ENCODE data around the gene SPTB.

SPTB gene

GRCh38 chr14:64761441-64762043 lies 118.2 kb downstream of the SPTB start:
- DNase-seq (no peak), ATAC-seq (ENCODE audit: insufficient read depth, low read depth) (no peak)
- TF ChIP-seq CTCF (IDR thresholded peaks at IDR 0.05; ENCODE audit: borderline replicate concordance, extremely low read depth, low read length, poor library complexity, severe bottlenecking) (no peak), EZH2 (IDR thresholded peaks at IDR 0.05; ENCODE audit: borderline replicate concordance, low read depth, low read length, severe bottlenecking) (no peak)
- Histone ChIP-seq H2AFZ (ENCODE audit: low read depth, low read length) (no peak overlapping the region), H3K36me3 (ENCODE audit: insufficient read depth, low read length) (no peaks in the 10 kb centered on the region), H3K27me3 (ENCODE audit: insufficient read depth, low read length, poor library complexity) (peaks cover 4% of the 10 kb centered on the region), H3K79me2 (ENCODE audit: insufficient read depth, low read length) (no peaks in the 10 kb centered on the region), H4K20me1 (ENCODE audit: insufficient read depth, low read length) (peaks cover 4% of the 10 kb centered on the region; the same call in 1 of the 2 replicates), H3K4me2 (ENCODE audit: insufficient read depth, low read length) (no peak overlapping the region), H3K9me3 (ENCODE audit: insufficient read depth, low read length, severe bottlenecking) (no peaks in the 10 kb centered on the region), H3K4me1 (ENCODE audit: insufficient read depth, low read length) (0 out of 2 replicates have a peak, but pooled peaks cover 3% of the 10 kb centered on the region), H3K27ac (ENCODE audit: low read length) (no peak overlapping the region), H3K4me3 (ENCODE audit: low read depth in 1 of 2, low read length in 2 of 2) (no peak overlapping the region), H3K9ac (ENCODE audit: low read depth, low read length) (no peak overlapping the region)

- H3K4me2 ChIP-seq (ENCODE audit: insufficient read depth, low read length) = no peak overlapping the region
- no peaks in the 10 kb centered on the region for H3K79me2 ChIP-seq (ENCODE audit: insufficient read depth, low read length)
- no peaks in the 10 kb centered on the region for H3K9me3 ChIP-seq (ENCODE audit: insufficient read depth, low read length, severe bottlenecking)
- H3K36me3 ChIP-seq (ENCODE audit: insufficient read depth, low read length) = no peaks in the 10 kb centered on the region
- 0 out of 2 replicates have a peak, but pooled peaks cover 3% of the 10 kb centered on the region for H3K4me1 ChIP-seq (ENCODE audit: insufficient read depth, low read length)
- no peak overlapping the region for H3K4me3 ChIP-seq (ENCODE audit: low read depth in 1 of 2, low read length in 2 of 2)
- H3K27me3 ChIP-seq (ENCODE audit: insufficient read depth, low read length, poor library complexity) = peaks cover 8% of the 10 kb centered on the region
- peaks cover 4% of the 10 kb centered on the region; the same call in 1 of the 2 replicates for H4K20me1 ChIP-seq (ENCODE audit: insufficient read depth, low read length)
- DNase-seq (no peak), ATAC-seq (ENCODE audit: insufficient read depth, low read depth) (no peak)
- H2AFZ ChIP-seq (ENCODE audit: low read depth, low read length) = no peak overlapping the region
- H3K9ac ChIP-seq (ENCODE audit: low read depth, low read length) = no peak overlapping the region
- no peak overlapping the region for H3K27ac ChIP-seq (ENCODE audit: low read length)
- TF ChIP-seq CTCF (IDR thresholded peaks at IDR 0.05; ENCODE audit: borderline replicate concordance, extremely low read depth, low read length, poor library complexity, severe bottlenecking) = no peak
These were observed 118.8 kb downstream of the SPTB start for GRCh38 chr14:64760916-64761315.

GRCh38 chr14:64760146-64760755 lies 119.5 kb downstream of the SPTB start:
- Histone ChIP-seq H3K27me3 (ENCODE audit: insufficient read depth, low read length, poor library complexity) (peaks cover 13% of the 10 kb centered on the region), H3K4me3 (ENCODE audit: low read depth in 1 of 2, low read length in 2 of 2) (no peak overlapping the region), H3K27ac (ENCODE audit: low read length) (no peak overlapping the region), H3K4me1 (ENCODE audit: insufficient read depth, low read length) (0 out of 2 replicates have a peak, but pooled peaks cover 3% of the 10 kb centered on the region), H3K79me2 (ENCODE audit: insufficient read depth, low read length) (no peaks in the 10 kb centered on the region), H3K4me2 (ENCODE audit: insufficient read depth, low read length) (no peak overlapping the region), H4K20me1 (ENCODE audit: insufficient read depth, low read length) (0 out of 2 replicates have a peak, but pooled peaks cover 4% of the 10 kb centered on the region), H2AFZ (ENCODE audit: low read depth, low read length) (no peak overlapping the region), H3K36me3 (ENCODE audit: insufficient read depth, low read length) (no peaks in the 10 kb centered on the region), H3K9ac (ENCODE audit: low read depth, low read length) (no peak overlapping the region), H3K9me3 (ENCODE audit: insufficient read depth, low read length, severe bottlenecking) (no peaks in the 10 kb centered on the region)
- peak; percentile 65 for DNase-seq
- TF ChIP-seq CTCF (IDR thresholded peaks at IDR 0.05; ENCODE audit: borderline replicate concordance, extremely low read depth, low read length, poor library complexity, severe bottlenecking) = peak; percentile 81
- TF ChIP-seq EZH2 (IDR thresholded peaks at IDR 0.05; ENCODE audit: borderline replicate concordance, low read depth, low read length, severe bottlenecking) = no peak
- ATAC-seq (ENCODE audit: insufficient read depth, low read depth) = peak; percentile 58; the same call in 2 of the 3 replicates

All from DND-41 (cell line).